HAP-1 (cell line): ENCODE measurements around the gene PDCD10.

ENCODE experiments used
- DNase-seq, 2 experiments: peaks; one replicate each; pipeline ENCODE4 v3.0.0-alpha.2; 2016 to 2020; ENCODE audit warnings: low spot score in 2 of 2
- H3K27me3 ChIP-seq: fragments of 250-450 bp; sonication (Bioruptor Pico); 2 replicates; pipeline ENCODE4 v1.5.1; 2020; ENCODE audit warnings: low read depth, mild to moderate bottlenecking, moderate library complexity
- H3K36me3 ChIP-seq: fragments of 250-450 bp; sonication (Bioruptor Pico); replicated peaks from 2 replicates; pipeline ENCODE4 v1.5.1; 2020; ENCODE audit warnings: mild to moderate bottlenecking
- H3K4me1 ChIP-seq: fragments of 250-450 bp; sonication (Bioruptor Pico); 2 replicates; pipeline ENCODE4 v1.5.1; 2020; ENCODE audit warnings: mild to moderate bottlenecking
- H3K4me3 ChIP-seq: fragments of 250-450 bp; sonication (Bioruptor Pico); 2 replicates; pipeline ENCODE4 v1.5.1; 2020; ENCODE audit warnings: mild to moderate bottlenecking, moderate library complexity
- H3K9me3 ChIP-seq: fragments of 250-450 bp; sonication (Bioruptor Pico); 2 replicates; pipeline ENCODE4 v1.5.1; 2020; ENCODE audit warnings: mild to moderate bottlenecking, moderate library complexity
- in situ Hi-C: fragments of 300-500 bp; cut with MboI; formaldehyde crosslinking; loops from 3 replicates; pipeline ENCODE4 v1.14.3; 2020; ENCODE audit warnings: low sequenced_read_pairs, inconsistent platforms, mixed read lengths

The PDCD10 gene

DNA sequence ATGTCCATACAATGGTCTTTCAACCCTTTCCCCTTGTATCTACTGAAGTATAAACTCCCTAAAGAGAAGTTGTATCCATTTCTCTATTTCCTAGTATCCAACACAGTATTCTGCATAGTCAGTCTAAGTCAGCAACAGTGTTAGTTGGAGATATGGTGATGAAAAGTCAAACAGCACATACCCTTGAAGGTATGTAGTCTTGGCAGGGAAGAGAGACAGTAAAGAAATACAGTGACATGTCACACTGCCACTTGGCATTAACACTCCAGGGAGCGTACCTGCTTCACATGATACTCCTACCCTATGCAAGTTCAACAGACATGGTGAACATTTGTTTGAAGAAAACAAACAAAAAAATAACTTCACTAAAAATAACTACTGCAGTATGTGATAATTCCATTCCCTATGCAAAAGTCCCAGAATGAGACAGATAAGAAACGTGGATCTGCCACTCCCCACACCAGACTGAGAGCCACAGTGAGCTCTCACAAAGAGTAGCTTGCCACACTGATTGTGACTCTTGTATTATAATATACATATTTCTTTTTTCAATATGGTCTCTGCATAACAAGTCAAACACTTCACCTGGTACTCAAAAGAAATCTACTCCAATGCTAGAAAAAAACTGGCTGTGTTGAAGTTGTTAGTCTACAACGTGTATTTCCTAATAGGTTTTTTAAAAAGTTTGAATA is 5.9 kb downstream of the PDCD10 start:
- no peak overlapping the region for H3K4me3 ChIP-seq
- in situ Hi-C loops = no loop called here
- H3K4me1 ChIP-seq = peaks cover 22% of the 10 kb centered on the region
- H3K36me3 ChIP-seq = no peaks in the 10 kb centered on the region
- no peak for DNase-seq
- no peaks in the 10 kb centered on the region for H3K9me3 ChIP-seq
- H3K27me3 ChIP-seq = no peaks in the 10 kb centered on the region

DNA sequence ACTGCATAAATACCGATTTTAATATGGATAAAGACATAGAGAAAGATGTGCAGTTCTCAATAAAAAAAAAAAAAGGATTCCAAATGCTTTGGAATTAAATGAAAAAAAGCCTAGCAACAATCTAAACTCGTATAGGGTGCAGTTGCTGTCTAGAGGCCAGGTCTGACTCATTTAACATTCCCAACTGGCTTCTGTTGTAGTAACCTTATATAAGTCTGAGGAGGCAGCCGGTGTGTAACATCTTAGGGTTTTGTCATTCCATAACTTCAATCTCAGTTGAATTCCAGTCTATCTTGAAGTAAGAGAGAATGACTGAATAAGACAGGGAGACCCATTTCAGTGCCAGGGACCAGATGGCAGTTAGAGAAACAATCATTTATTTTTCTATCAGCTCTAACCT is 6.5 kb downstream of the PDCD10 start:
- peaks cover 21% of the 10 kb centered on the region for H3K4me1 ChIP-seq

DNA sequence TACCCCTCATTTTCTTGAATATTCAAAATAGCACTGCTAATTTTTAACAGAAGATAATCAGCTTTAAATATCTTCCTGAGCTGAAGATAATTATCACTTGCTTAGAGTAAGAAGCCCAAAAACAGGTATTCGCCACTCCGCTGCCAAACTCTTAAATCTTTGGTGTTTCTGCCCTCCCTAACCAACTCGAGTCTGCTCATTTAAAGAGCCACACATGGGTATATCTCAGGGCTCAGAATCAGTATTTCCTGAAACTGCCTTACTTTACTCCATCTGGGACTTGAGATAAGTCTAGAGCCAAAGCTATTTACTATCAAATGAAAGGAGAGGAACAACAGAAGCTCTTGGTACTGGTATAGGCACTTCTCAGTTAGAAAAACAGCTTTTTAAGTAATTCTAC is 10.8 kb downstream of the PDCD10 start:
- Histone ChIP-seq H3K4me3 (no peak overlapping the region), H3K9me3 (no peaks in the 10 kb centered on the region), H3K27me3 (no peaks in the 10 kb centered on the region), H3K36me3 (peaks cover 11% of the 10 kb centered on the region), H3K4me1 (peaks cover 3% of the 10 kb centered on the region; the same call in 1 of the 2 replicates)
- DNase-seq = no peak
- in situ Hi-C loops = no loop called here

More for the DNA sequence above, 6.5 kb downstream of the PDCD10 start:
- in situ Hi-C loops = no loop called here
- DNase-seq = no peak
- Histone ChIP-seq H3K9me3 (no peaks in the 10 kb centered on the region), H3K27me3 (no peaks in the 10 kb centered on the region), H3K36me3 (no peaks in the 10 kb centered on the region), H3K4me3 (no peak overlapping the region)

DNA sequence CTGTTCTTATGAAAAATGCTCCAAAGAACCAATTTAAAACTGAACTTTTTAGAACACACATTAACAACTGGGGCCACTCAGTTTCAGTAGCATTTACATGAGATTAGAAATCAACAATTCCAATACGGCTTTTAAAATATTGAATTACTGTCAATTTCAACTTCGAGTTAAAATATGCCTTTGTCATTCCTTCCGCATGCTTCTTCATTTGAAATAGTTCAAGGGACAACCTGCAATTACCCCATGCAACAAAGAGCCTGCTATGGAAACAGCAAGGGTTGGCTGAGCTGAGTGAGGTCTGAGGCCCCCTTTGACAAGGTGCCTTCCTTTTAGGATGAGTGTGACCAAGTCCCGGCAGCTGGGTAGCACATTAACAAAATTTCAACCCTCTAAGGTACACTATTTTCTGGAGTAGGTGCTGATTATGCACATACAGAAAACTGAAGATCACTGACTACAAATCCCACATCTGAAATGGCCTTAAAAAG is 11.6 kb downstream of the PDCD10 start:
- no peak for DNase-seq
- peaks cover 19% of the 10 kb centered on the region for H3K36me3 ChIP-seq
- no peaks in the 10 kb centered on the region for H3K9me3 ChIP-seq
- in situ Hi-C loops = no loop called here
- peaks cover 3% of the 10 kb centered on the region; the same call in 1 of the 2 replicates for H3K4me1 ChIP-seq
- no peaks in the 10 kb centered on the region for H3K27me3 ChIP-seq
- no peak overlapping the region for H3K4me3 ChIP-seq

DNA sequence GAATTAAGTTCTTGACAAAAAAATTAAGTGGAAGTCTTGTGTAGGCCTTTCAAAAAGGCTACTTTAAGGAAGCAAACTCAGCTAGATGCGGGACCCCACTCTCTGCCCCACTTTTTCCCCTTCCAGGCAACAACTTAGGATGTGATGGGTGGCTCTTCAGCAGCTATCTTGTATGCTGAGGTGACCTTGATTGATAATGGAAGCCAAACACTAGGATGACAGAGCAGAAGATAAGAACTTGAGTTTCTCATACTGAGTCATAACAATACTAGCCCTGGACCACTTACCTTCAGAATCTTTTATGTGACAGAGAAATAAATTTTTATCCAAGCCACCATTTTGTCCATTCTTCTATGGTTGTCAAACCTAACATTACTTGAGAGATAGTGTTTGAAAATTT is 16.1 kb downstream of the PDCD10 start:
- no peak for DNase-seq
- peaks cover 3% of the 10 kb centered on the region; the same call in 1 of the 2 replicates for H3K4me1 ChIP-seq
- in situ Hi-C loops = no loop called here
- H3K9me3 ChIP-seq = no peaks in the 10 kb centered on the region
- H3K27me3 ChIP-seq = no peaks in the 10 kb centered on the region
- H3K4me3 ChIP-seq = no peak overlapping the region
- peaks cover 30% of the 10 kb centered on the region for H3K36me3 ChIP-seq

DNA sequence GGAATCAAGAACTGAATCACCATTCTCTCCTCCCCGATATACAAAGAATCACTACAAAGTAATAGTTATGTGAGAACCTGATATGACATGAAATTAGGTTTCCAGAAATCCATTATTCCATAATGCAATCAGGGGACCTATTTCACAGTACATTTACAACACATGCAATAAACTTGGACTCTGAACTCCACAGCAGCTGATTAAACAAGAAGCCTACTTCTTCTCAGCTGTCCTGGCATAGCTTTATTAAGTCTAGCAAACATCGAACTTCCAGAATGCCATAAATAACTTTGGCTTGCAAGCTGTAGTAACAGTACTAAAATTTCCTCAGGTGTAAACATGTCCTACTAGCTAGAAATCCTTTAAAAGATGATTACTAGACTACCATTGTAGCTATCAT is 17.8 kb downstream of the PDCD10 start:
- DNase-seq = no peak
- H3K4me3 ChIP-seq = no peak overlapping the region
- peaks cover 30% of the 10 kb centered on the region for H3K36me3 ChIP-seq
- no peaks in the 10 kb centered on the region for H3K27me3 ChIP-seq
- in situ Hi-C loops = no loop called here
- H3K4me1 ChIP-seq = no peaks in the 10 kb centered on the region
- no peaks in the 10 kb centered on the region for H3K9me3 ChIP-seq

DNA sequence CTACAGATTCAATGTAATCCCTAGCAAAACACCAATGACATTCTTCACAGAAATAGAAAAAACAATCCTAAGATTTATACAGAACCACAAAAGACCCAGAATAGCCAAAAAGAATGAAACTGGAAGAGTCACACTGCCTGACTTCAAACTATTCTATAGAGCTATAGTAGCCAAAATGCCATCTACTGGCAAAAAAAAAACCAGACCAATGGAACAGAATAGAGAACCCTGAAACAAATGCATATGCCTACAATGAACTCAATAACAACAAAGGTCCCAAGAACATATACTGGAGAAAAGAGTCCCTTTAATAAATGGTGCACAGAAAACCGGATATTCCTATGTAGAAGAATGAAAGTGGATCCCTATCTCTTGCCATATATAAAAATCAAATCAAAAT is 19.8 kb downstream of the PDCD10 start:
- in situ Hi-C loops = no loop called here
- H3K36me3 ChIP-seq = peaks cover 27% of the 10 kb centered on the region

DNA sequence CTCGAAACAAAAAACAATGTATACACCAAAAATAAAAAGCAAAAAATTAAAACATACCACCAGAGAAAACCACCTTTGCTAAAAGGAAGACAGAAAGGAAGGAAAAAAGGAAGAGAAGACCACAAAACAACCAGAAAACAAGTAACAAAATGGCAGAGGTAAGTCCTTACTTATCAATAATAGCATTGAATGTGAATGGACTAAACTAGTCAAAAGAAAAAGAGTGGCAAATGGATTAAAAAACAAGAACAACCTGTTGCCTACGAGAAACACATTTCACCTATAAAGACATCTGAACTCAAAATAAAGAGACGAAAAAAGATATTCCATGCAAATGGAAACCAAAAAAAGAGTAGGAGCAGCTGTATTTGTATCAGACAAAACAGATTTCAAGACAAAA is 22.2 kb downstream of the PDCD10 start:
- in situ Hi-C loops = no loop called here
- no peaks in the 10 kb centered on the region for H3K9me3 ChIP-seq
- H3K4me3 ChIP-seq = no peak overlapping the region
- H3K4me1 ChIP-seq = no peaks in the 10 kb centered on the region
- peaks cover 11% of the 10 kb centered on the region for H3K36me3 ChIP-seq
- DNase-seq = no peak
- no peaks in the 10 kb centered on the region for H3K27me3 ChIP-seq

More for the DNA sequence above, 19.8 kb downstream of the PDCD10 start:
- no peak for DNase-seq
- no peaks in the 10 kb centered on the region for H3K9me3 ChIP-seq
- H3K4me3 ChIP-seq = no peak overlapping the region
- no peaks in the 10 kb centered on the region for H3K27me3 ChIP-seq
- no peaks in the 10 kb centered on the region for H3K4me1 ChIP-seq

DNA sequence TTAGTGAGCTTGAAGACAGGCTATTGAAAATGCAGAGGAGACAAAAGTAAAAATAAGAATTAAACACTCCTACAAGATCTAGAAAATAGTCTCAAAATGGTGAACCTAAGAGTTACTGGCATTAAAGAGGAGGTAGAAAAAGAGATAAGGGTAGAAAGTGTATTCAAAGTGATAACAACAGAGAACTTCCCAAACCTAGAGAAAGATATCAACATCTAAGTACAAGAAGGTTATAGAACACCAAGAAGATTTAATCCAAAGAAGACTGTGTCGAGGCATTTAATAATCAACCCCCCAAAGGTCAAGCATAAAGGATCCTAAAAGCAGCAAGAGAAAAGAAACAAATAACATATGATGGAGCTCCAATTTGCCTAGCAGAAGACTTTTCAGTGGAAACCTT is 23.3 kb downstream of the PDCD10 start:
- DNase-seq = no peak
- in situ Hi-C loops = no loop called here
- H3K36me3 ChIP-seq = peaks cover 13% of the 10 kb centered on the region
- H3K4me3 ChIP-seq = no peak overlapping the region
- H3K9me3 ChIP-seq = no peaks in the 10 kb centered on the region
- H3K27me3 ChIP-seq = no peaks in the 10 kb centered on the region
- no peaks in the 10 kb centered on the region for H3K4me1 ChIP-seq

DNA sequence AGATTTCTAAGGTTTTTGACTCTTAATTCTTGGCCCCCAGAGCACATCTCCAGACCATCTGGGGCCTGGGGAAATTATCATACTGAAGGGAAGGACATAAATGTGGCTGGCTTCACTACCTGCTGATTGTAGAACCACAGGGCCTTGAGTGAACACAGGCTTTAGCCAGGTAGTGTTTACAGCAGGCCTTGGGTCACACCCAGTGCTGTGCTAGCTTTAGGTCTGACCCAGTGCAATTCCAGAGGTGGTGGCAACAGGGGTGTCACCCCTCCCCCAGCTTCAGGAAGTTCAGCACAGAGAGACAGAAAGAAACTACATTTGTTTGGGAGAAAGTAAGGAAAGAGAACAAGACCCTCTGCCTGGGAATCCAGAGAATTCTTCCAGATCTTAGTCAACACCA is 24.1 kb downstream of the PDCD10 start:
- Histone ChIP-seq H3K27me3 (no peaks in the 10 kb centered on the region), H3K36me3 (peaks cover 12% of the 10 kb centered on the region), H3K4me3 (no peak overlapping the region), H3K4me1 (no peaks in the 10 kb centered on the region), H3K9me3 (no peaks in the 10 kb centered on the region)
- in situ Hi-C loops = no loop called here
- no peak for DNase-seq

DNA sequence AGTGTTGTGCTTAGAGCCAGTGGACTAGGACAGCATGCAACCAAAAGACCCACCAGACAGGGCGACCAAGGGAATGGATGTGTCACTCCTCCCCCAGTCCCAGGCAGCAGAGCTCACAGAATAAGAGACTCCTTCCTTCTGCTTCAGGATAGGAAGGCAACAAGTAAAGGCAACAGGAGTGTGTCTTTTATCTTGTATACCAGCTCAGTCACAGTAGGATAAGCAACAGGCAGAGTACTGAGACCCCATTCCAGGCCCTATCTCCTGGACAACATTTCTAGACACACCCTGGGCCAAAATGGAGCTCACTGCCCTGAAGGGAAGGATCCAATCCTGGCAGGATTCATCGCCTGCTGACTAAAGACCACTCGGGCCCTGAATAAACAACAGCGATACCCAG is 25.0 kb downstream of the PDCD10 start:
- H3K9me3 ChIP-seq = no peaks in the 10 kb centered on the region
- no peaks in the 10 kb centered on the region for H3K4me1 ChIP-seq
- H3K36me3 ChIP-seq = peaks cover 12% of the 10 kb centered on the region
- no peak for DNase-seq
- in situ Hi-C loops = no loop called here
- no peak overlapping the region for H3K4me3 ChIP-seq
- H3K27me3 ChIP-seq = no peaks in the 10 kb centered on the region

DNA sequence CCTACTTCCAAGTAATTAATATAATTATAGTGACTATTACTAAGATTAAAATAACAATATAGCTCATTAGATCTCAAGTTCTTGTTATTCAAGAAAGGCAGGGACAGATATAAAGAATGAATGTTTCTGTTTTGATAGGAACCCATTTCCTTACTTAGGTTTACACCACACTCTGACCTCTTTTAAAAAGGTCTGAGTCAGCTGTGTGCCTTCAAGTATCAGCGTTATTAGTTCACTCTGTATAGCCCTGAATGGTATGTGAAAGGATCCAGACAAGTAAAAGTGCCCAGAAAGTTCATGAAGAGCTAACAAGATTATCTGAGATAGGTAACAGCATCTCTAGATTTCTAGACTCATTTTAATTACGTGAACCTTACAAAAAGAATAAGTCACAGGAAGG is 28.9 kb downstream of the PDCD10 start:
- Histone ChIP-seq H3K36me3 (peaks cover 24% of the 10 kb centered on the region), H3K27me3 (no peaks in the 10 kb centered on the region), H3K4me3 (no peak overlapping the region), H3K9me3 (no peaks in the 10 kb centered on the region), H3K4me1 (no peaks in the 10 kb centered on the region)
- in situ Hi-C loops = no loop called here
- no peak for DNase-seq

DNA sequence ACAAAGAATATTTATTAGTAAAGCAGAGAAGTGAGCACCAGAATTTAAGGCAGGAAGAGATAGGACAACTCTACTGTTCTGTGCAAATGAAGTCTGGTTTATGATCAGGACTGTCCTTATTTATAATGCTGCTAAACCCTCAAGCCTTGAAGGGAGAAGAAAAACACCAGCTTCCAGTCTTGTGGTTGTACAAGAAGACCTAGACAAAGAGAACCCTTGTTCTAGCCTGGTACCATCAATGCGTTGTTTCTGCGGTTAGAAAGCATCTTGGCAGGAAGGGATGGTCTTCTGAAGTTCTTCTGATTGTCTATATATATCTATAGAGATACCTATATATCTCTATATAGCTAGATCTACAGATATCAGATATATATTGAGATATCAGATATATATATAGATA is 33.8 kb downstream of the PDCD10 start:
- H3K9me3 ChIP-seq = no peaks in the 10 kb centered on the region
- peaks cover 12% of the 10 kb centered on the region for H3K36me3 ChIP-seq
- H3K4me1 ChIP-seq = no peaks in the 10 kb centered on the region
- in situ Hi-C loops = no loop called here
- no peaks in the 10 kb centered on the region for H3K27me3 ChIP-seq
- DNase-seq = no peak
- H3K4me3 ChIP-seq = no peak overlapping the region

DNA sequence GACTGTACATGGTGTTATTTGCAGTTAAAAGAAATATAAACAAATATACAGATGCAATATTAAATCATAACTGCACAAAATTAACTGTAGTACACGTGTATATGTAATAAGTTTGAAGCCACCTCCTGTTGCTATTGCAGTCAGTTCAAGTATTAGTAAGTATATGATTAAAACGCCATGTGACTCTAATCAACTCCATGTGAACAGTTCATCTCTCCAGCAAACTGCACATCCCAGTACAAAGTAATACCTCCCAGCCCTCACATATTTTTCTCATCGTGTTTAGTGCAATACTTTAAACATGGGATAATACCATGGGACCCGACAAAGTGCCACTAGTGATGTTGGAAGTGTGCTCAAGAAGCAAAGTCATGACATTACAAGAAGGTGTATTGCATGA is 34.6 kb downstream of the PDCD10 start:
- in situ Hi-C loops = no loop called here
- Histone ChIP-seq H3K4me3 (no peak overlapping the region), H3K36me3 (peaks cover 12% of the 10 kb centered on the region), H3K27me3 (no peaks in the 10 kb centered on the region), H3K9me3 (no peaks in the 10 kb centered on the region), H3K4me1 (no peaks in the 10 kb centered on the region)
- DNase-seq = no peak

DNA sequence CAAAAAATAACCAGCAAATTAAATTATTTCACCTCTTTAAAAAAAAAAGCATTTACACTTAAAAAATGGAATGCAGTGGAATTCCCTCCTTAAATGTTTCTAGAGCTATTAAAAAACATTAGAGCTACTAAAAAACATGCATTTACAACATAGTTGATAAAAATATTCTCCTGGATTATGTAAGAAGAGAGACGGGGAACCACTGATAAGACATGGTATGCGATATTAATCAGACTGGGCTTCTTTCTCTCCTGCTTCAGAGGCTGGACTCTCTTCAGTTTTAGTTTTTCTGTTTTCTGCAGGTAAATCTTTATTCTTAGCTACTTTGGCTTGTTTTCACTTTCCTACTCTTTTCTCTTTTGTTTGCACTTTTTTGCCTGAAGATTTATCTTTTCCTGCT is 40.6 kb downstream of the PDCD10 start:
- in situ Hi-C loops = no loop called here

More for the DNA sequence above, 40.6 kb downstream of the PDCD10 start:
- DNase-seq = no peak
- Histone ChIP-seq H3K36me3 (peaks cover 3% of the 10 kb centered on the region; the same call in 1 of the 2 replicates), H3K9me3 (no peaks in the 10 kb centered on the region), H3K27me3 (no peaks in the 10 kb centered on the region), H3K4me3 (no peak overlapping the region), H3K4me1 (no peaks in the 10 kb centered on the region)
